ENCODE measurements around the gene RNU2-1.
"Not testable (repeated sequence)": the region's sequence is repeated elsewhere in the genome, so short reads cannot be mapped to it uniquely, and the experiment has no call there.

RNU2-1 gene
- 0 reads per million in 2 donors for total RNA-seq

GRCh38 chr17:43233877-43234276 lies at the start of gene RNU2-1:
TSS of gene RNU2-1 (minus strand) at chr17:43233977.
- DNase-seq = not testable (repeated sequence)

GRCh38 chr17:43272914-43273313 lies 39.1 kb upstream of the RNU2-1 start:
- DNase-seq = not testable (repeated sequence)

GRCh38 chr17:43272483-43272882 lies 38.7 kb upstream of the RNU2-1 start:
- DNase-seq = not testable (repeated sequence)

GRCh38 chr17:43270552-43271504 lies 37.1 kb upstream of the RNU2-1 start:
- DNase-seq = not testable (repeated sequence)

GRCh38 chr17:43246456-43246855 lies 12.7 kb upstream of the RNU2-1 start:
- DNase-seq = not testable (repeated sequence)

- not testable (repeated sequence) for DNase-seq
Measured at GRCh38 chr17:43240596-43241352, 7.0 kb upstream of the RNU2-1 start.

GRCh38 chr17:43239597-43239996 lies 5.8 kb upstream of the RNU2-1 start:
- not testable (repeated sequence) for DNase-seq

- not testable (repeated sequence) for DNase-seq
Measured at GRCh38 chr17:43233263-43233662, 514 bp downstream of the RNU2-1 start.

- peak; percentile 23 for DNase-seq
Measured at GRCh38 chr17:43232021-43232699, 1.6 kb downstream of the RNU2-1 start.

GRCh38 chr17:43231205-43232020 lies 2.4 kb downstream of the RNU2-1 start:
- not testable (repeated sequence) for DNase-seq

- DNase-seq = not testable (repeated sequence)
Measured at GRCh38 chr17:43228020-43228782, 5.6 kb downstream of the RNU2-1 start, which contains the start of gene CCDC200. TSS of gene CCDC200 (minus strand) at chr17:43228623. CDS start at chr17:43228554, 69 bp downstream.

- DNase-seq = no peak
Measured at GRCh38 chr17:43226393-43226792, 7.4 kb downstream of the RNU2-1 start.

- DNase-seq = no peak
Measured at GRCh38 chr17:43224146-43224705, 9.6 kb downstream of the RNU2-1 start.

GRCh38 chr17:43220511-43221125 lies 13.2 kb downstream of the RNU2-1 start:
- no peak for DNase-seq

GRCh38 chr17:43219746-43220380 lies 13.9 kb downstream of the RNU2-1 start:
- no peak for DNase-seq

GRCh38 chr17:43219001-43219400 lies 14.8 kb downstream of the RNU2-1 start:
- DNase-seq = no peak

GRCh38 chr17:43217614-43218087 lies 16.1 kb downstream of the RNU2-1 start:
- no peak for DNase-seq

- no peak for DNase-seq
Measured at GRCh38 chr17:43216762-43217613, 16.8 kb downstream of the RNU2-1 start.

GRCh38 chr17:43216369-43216761 lies 17.4 kb downstream of the RNU2-1 start:
- DNase-seq = no peak

Measured in T-helper 9 cell (primary cell).